ENCODE data around the gene MMP1.
"Not testable (repeated sequence)": the region's sequence is repeated elsewhere in the genome, so short reads cannot be mapped to it uniquely, and the experiment has no call there.

The MMP1 gene

DNA sequence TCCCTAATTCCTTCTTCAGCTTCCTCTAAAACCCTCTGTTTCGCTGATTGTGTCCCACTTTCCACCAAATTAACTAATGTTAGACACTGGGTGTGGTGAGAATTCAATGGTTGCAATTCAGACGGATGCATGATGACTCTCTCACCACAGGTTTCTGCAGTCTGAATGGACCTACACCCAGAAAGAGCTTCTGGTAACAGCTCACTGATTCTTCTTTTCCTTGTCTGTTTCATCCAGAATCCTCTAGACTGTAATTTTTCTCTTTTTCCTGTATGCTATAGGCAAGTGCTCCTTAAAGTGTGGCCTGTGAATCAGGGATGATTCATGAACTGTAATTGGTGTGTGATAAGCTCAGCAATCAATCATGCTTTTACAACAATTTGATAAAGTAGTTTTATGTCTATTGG, 35.6 kb downstream of the MMP1 start:
- peaks cover 12% of the 10 kb centered on the region for H3K4me1 ChIP-seq (ENCODE audit: insufficient read depth, low read length)
- H3K9ac ChIP-seq (ENCODE audit: low read depth, low read length), result no peak overlapping the region
- no peaks in the 10 kb centered on the region for H3K9me3 ChIP-seq (ENCODE audit: control insufficient read depth, insufficient read depth, low read length)
- no peaks in the 10 kb centered on the region; the same call in 1 of the 2 replicates for H3K36me3 ChIP-seq (ENCODE audit: insufficient read depth, low read length)

DNA sequence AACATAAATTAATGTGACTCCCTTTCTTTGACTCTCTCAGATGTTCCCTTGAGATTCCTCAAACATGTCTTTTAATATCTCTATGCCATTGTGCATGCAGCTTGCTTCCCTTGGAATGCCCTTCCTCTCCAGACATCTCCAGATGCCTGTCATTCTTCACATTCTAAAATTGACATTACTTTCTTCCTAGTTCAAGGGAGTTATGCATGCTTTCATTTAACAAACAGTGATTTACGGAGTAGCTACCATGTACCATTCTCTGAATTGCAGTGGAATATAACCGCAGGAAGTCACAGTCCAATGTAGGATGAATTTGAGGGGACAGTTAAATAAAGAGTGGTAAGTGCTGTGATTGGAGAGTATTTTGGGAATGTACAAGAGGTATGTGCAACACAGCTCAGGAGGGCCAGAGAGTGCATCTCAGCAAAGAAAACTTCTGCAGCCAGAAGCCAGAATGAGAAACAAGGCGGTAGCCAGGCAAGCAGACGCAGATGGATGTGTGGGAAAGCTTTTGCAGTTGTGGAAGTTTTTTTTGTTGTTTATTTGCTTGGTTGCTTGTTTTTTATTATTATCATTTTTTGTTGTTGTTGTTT, 36.2 kb downstream of the MMP1 start:
- no peaks in the 10 kb centered on the region for H3K9me3 ChIP-seq (ENCODE audit: control insufficient read depth, insufficient read depth, low read length)
- no peak overlapping the region for H3K9ac ChIP-seq (ENCODE audit: low read depth, low read length)
- peaks cover 12% of the 10 kb centered on the region for H3K4me1 ChIP-seq (ENCODE audit: insufficient read depth, low read length)

DNA sequence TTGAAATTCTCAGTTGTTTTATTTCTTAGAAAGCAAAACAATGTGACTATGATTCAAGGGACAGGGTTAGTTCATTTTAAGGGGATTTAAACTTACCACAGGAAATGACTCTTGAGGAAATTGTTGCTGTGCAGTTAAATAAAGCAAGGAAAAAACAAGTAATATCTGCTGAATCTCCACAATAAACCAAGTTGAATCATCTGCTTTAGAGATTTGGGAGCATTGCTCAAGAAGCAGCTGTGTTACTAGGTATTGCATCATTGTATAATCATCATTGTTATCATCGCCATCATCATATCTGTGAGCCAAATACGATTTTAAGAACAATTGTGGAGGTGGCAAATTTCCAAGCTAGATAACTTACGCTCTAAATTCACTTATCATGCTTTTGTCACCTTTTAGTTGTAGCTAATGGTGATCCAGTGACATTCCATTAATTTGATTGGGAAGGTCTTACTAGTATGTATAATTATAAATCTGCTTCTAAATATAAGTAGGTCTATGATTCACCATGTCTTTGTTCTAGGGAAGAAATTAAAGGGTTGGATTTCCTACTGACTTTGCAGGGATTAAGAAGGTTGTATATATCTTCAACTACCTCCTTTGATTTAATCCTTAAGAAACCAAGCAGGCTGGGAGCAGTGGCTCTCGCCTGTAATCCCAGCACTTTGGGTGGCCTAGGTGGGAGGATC, 37.5 kb downstream of the MMP1 start:
- no peak overlapping the region for H3K9ac ChIP-seq (ENCODE audit: low read depth, low read length)
- peaks cover 12% of the 10 kb centered on the region for H3K4me1 ChIP-seq (ENCODE audit: insufficient read depth, low read length)
- no peaks in the 10 kb centered on the region for H3K9me3 ChIP-seq (ENCODE audit: control insufficient read depth, insufficient read depth, low read length)

More for the DNA sequence above, 36.2 kb downstream of the MMP1 start:
- H3K36me3 ChIP-seq (ENCODE audit: insufficient read depth, low read length), result no peaks in the 10 kb centered on the region; the same call in 1 of the 2 replicates

DNA sequence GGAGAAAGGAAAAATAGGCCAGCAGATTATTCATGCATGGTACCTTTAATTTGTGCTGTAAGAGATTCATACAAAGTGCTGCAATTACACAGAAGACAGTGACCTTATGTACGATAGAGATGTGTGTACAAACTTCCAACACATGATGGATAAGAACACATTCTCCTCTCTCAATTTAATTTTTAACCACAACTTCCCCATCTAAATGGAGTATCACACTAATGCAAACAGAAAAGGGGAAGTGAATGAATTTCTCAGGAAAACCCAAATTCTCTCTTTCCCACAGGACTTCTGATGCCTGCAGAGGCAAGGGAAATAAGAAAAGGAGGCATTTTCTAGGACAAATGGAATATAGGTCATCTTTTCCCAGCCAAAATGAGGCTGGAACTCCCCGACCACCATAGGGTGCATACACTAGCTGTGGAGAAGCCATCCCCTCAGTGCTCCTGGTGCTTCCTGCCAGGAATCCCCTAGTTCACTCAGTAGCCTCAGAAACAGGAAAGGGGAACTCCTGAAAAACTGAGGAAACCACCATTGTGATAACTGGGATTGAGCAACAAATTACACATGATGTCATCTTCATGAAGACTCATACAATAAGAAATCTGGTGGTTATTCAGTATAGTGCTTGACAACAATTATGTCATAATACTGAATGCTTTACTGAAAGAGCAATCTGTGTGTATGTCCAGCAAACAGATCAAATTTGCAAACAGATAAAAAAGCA, 40.0 kb downstream of the MMP1 start:
- Histone ChIP-seq H3K4me1 (ENCODE audit: insufficient read depth, low read length) (peaks cover 12% of the 10 kb centered on the region), H3K9me3 (ENCODE audit: control insufficient read depth, insufficient read depth, low read length) (no peaks in the 10 kb centered on the region), H3K9ac (ENCODE audit: low read depth, low read length) (no peak overlapping the region), H3K36me3 (ENCODE audit: insufficient read depth, low read length) (no peaks in the 10 kb centered on the region; the same call in 1 of the 2 replicates)

More for the DNA sequence above, 37.5 kb downstream of the MMP1 start:
- H3K36me3 ChIP-seq (ENCODE audit: insufficient read depth, low read length), result no peaks in the 10 kb centered on the region; the same call in 1 of the 2 replicates

DNA sequence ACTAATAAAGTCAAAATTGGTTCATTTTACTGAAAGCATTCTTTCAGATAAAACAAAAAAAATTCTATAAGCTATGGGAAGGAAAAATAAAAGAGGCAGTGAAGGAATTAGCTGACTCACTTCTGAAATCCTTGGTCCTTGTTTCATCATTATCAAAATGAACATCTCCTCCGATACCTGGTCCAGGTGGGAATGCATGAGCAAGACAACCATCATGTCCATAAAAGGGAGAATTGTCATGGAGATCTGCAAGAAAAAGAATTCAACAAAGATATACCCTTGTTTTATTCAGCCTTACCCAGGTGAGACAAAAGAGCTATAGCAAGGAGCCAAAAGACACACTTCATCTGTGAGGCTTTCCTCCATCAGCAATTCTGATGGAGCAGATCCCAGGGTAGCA, 44.7 kb downstream of the MMP1 start:
- Histone ChIP-seq H3K36me3 (ENCODE audit: insufficient read depth, low read length) (peaks cover 5% of the 10 kb centered on the region; the same call in 1 of the 2 replicates), H3K4me1 (ENCODE audit: insufficient read depth, low read length) (peaks cover 7% of the 10 kb centered on the region), H3K9ac (ENCODE audit: low read depth, low read length) (no peak overlapping the region), H3K9me3 (ENCODE audit: control insufficient read depth, insufficient read depth, low read length) (no peaks in the 10 kb centered on the region)

DNA sequence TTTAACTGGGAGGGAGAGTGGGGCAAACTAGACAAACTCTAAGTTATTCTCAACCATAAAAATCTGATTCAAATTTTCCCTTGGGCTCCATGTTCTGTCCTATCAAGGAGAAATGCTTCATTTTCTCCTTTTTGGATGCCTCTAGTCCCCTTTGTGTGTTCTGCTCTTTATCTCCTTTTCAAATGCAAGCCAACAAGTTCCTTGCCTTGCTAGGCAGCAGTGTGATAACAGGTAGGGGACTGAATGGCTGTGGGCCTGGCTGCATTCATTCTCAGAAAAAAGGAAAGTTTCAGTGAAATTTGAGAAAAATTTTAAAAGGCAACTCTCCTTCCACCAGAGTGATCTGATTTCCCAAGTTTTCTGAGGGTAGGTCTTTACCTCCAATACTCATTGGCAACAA, 46.3 kb downstream of the MMP1 start:
- Histone ChIP-seq H3K4me1 (ENCODE audit: insufficient read depth, low read length) (peaks cover 7% of the 10 kb centered on the region), H3K9me3 (ENCODE audit: control insufficient read depth, insufficient read depth, low read length) (no peaks in the 10 kb centered on the region), H3K9ac (ENCODE audit: low read depth, low read length) (no peak overlapping the region), H3K36me3 (ENCODE audit: insufficient read depth, low read length) (peaks cover 5% of the 10 kb centered on the region; the same call in 1 of the 2 replicates)

DNA sequence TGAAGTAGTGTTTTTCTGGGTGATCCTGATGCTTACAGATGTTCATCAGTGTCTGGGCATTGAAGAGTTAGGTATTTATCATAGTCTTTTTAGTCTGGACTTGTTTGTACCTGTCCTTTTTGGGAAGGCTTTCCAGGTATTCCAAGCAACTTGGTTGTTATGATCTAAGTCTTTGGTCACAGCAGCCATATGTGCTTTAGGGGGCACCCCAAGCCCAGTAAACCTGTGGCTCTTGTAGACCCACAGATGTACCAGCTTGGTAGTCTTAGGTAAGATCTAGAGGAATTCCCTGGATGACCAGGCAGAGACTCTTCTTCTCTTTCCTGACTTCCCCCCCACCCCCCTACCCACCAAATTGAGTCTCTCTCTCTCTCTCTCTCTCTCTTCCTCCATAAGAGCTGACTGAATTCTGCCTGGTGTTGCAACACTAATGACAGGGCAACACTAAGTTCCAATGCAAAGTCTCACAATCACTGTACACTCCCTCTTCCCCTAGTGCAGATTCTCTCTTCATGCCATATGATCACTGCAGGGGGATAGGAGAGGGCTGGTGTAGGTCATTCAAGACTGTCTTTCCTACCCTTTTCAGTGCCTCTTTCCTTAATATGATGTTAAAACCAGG, 48.7 kb downstream of the MMP1 start:
- Histone ChIP-seq H3K9ac (ENCODE audit: low read depth, low read length) (no peak overlapping the region), H3K9me3 (ENCODE audit: control insufficient read depth, insufficient read depth, low read length) (no peaks in the 10 kb centered on the region), H3K36me3 (ENCODE audit: insufficient read depth, low read length) (peaks cover 5% of the 10 kb centered on the region; the same call in 1 of the 2 replicates), H3K4me1 (ENCODE audit: insufficient read depth, low read length) (peaks cover 7% of the 10 kb centered on the region)

DNA sequence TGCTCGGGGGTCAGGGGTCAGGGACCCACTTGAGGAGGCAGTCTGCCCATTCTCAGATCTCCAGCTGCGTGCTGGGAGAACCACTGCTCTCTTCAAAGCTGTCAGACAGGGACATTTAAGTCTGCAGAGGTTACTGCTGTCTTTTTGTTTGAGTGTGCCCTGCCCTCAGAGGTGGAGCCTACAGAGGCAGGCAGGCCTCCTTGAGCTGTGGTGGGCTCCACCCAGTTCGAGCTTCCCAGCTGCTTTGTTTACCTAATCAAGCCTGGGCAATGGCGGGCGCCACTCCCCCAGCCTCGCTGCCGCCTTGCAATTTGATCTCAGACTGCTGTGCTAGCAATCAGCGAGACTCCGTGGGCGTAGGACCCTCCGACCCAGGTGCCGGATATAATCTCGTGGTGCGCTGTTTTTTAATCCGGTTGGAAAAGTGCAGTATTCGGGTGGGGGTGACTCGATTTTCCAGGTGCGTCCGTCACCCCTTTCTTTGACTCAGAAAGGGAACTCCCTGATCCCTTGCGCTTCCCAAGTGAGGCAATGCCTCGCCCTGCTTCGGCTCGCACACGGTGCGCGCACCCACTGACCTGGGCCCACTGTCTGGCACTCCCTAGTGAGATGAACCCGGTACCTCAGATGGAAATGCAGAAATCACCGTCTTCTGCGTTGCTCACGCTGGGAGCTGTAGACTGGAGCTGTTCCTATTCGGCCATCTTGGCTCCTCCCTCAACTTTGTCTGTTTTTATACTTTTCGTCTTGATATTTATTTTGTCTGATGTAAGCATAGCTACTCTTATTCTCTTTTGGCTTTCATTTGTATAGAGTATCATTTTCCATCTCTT, 51.0 kb downstream of the MMP1 start:
- not testable (repeated sequence) for H3K4me1 ChIP-seq (ENCODE audit: insufficient read depth, low read length); H3K9me3 ChIP-seq (ENCODE audit: control insufficient read depth, insufficient read depth, low read length); H3K36me3 ChIP-seq (ENCODE audit: insufficient read depth, low read length)
- peak overlapping the region; percentile 53 for H3K9ac ChIP-seq (ENCODE audit: low read depth, low read length)

All from ES-I3 (cell line).